GM21360 (cell line): ENCODE measurements around the gene ABLIM2.

Experiments
- ATAC-seq: cut with Tn5 transposase; IDR thresholded peaks from one replicate; pipeline ENCODE4 v1.9.1; 2021; ENCODE audit warnings: mild to moderate bottlenecking, moderate library complexity; ENCODE audit not compliant: unreplicated experiment

ABLIM2 gene

DNA sequence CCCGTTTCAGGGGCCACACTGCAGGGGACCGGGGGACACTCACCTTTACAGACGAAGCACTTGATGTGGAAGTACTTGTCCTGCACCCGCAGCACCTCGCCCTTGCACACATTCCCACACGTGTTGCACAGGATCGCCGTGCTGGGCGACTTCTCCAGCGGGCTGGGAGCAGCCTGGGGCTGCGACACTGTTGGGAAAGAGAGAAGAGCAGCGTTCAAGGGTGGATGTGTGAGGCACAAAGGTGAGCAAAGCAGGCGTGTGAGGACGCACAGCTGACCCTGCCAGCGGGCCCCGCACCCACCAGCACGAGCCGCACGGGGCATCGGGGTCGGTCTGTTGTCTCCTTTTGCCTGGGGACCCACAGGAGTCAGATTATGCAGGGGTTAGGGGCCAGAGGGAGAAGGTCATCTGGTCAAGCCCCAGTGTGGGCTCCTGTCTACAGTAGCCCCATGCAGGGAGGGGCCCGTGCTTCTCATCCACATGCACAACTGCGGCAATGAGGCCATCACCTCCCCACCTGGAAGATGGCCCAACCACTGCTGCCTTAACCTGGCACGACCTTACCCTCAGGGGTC lies 52.1 kb downstream of the ABLIM2 start:
- ATAC-seq: no peak

DNA sequence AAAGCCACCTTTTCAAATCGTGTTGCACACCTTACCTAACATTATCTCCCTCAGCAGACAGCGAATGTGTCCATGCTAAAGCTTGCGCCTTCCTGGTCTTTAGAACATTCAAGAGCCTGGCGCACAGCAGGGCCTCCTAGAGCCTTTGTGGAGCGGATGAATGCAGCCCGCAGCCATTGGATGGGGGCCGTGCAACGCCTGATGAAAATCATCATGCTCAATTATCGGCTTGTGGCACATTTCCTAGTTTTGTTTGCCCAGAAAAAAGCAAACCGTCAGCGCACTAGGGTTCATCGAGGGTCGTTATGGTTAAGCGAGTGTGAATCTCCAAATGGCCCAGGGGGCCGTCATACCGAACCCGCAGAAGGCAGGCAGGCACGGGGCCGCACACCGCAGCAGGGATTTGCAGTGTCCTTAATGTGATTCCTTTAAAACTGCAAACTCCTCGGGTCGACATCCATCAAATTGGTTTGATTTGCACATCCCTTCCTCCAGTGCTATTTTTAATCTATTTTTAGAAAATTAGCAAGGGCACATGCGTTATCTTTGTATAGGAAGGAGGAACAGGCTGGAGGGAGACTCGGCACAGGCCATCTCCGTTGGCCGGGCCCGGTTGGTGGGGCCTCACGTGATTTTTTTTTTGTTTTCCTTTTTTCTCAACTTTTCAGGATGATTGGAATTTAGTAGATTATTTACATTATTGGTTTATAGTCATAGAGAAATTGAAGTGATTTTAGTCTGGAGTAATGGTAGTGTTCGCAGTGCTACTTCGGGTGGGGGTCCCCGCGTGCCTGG lies 53.1 kb downstream of the ABLIM2 start:
- no peak for ATAC-seq

DNA sequence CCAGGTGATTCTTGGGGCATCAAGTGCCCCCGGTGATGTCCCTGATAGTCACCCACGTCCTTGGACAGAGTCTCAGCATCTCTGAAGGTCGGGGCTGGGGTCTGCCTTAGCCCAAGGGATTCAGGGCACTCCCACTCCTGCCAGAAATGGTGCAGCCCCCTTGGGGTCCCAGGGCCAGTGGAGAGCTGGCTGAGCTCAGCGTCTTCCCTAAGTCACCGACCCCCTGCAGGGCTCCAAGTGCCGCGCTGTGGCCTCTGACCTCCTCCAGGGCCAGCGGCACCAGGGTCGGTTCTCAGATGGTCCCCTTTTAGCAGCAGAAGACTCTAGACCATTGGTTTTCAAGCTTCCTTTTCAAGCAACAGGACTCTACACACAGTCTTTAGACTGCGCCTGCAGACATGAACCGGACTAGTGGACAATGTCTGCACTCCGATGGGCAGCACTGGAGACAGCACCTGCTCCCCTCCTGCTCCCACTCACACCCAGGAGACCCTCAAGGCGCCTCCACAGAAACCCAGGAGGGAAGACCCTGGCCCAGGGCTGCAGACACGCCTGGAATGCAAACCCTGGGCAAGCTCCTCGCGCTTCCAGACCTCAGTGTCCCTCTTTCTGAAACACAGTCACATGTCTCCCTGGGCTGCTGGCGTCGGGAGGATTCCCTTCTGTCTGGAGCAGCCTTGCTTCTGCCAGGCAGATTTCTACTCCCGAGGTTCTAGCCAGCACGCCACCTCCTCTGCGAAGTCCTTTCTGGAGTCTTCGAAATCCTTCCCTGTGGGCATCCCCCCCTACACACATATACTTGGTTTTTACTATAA lies 53.9 kb downstream of the ABLIM2 start:
- ATAC-seq: no peak

DNA sequence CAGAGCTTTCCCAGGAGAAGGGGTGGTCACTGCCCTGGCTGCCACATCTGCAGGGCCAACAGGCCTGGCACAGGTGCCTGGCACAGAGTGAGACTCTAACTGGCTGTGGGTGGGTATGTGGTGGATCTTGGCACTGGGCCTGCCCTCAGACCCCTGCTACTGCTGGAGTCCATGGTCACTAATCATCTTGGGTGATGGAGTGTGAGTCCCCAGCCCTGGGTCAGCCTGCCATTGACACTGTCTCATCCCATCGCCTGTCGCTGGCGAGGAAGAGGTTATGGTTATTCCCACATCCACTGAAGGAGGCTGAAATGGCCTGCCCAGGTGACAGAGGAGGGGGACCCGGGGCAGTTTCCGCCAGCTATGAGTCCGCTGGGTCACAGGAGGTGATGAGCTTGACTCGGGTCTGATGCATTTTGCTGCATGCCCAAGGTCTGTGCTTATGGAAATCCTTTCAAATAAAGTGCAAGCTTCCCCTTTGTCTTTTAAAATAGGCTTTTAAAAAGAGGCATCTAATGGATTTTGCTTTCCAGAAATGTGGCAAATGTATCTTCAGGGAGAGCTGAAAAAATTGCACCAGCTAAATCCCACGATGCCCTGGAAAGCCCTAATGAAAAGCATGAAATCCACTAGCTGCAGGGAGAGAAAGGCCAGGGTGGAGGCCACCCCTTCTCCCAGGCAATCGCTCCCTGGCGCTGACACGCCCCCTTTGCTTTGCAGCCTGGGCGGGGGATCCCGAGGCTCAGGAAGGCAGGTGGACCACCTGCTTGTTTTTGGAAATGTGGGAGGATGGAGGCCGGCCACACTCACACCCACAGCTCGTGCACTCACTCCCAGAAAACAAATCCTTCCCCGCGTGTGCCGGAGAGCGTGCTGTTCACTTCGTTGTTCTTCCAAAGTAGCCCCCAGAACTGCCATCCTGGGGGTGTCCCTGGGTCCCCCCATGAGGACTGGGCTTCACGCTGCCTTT lies 54.9 kb downstream of the ABLIM2 start:
- ATAC-seq: no peak

DNA sequence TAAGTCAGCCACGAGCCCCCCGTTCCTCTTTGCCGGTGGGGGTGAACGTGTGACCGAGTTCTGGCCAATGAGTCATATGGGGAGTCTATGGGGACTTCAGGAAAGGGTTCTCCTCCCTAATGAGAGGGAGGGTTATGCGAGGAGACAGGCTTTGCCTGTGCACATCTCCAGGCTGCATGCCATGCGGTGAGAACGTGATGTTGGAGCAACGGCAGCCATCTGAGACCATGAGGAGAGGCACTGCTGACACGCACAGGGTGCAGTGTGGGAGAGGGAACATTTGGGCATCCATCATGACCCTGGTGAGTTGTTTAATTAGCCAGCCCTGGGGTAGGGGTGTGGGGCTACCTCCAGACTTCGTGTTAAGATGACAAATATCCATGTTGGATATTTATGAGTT lies 55.8 kb downstream of the ABLIM2 start:
- ATAC-seq: no peak

DNA sequence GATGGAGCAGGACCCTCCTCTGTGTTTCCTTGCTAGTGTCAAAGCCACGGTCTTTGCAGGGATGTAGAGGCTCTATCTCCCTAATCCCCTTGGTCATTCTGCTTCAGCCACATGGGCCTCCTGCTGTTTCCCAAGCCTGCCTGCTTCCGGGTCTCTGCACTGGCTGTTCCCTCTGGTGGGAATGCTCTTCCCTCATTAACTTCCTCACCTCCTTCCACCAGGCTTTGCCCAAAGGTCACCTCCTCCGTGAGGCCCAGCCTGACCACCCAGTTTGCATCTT lies 56.6 kb downstream of the ABLIM2 start:
- no peak for ATAC-seq

DNA sequence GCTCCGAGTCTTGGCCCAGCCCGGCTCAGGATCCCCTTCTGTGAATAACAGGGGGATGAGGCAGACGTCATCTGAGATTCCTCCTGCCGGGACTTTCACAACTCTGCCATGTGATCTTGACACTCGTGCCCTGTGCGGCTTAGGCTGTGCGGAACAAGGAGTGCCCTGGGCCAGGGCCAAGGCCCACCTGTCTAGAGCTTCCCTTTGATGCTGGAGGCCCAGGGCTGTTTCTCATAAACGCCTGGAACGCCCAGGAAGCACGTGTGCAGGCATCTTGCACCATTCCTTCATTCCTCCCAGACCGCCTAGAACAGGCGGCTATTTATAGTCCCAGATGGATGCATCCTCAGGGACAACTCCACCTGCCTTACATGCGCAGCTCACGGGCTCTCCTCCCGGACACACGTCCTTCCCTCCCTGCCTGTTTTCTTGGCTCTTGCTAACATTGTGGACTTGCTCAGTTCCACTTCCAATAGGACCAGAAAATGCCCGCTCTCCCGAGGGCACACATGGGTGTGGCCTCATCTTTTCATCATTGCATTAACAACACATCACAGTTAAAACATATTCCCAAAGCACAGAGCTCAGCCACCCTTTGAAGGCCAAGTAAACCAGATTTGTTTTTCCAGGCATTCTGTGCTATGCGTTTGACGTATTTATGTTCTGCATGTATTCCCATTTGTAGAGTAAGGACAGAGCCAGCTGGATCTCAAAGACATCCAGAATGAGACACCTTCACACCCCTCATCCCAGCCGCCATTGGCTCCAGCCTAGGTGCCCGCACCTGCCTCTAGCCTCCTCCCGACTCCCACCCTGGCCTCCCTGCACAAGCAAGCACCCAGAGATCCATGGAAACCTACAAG lies 57.2 kb downstream of the ABLIM2 start:
- no peak for ATAC-seq

DNA sequence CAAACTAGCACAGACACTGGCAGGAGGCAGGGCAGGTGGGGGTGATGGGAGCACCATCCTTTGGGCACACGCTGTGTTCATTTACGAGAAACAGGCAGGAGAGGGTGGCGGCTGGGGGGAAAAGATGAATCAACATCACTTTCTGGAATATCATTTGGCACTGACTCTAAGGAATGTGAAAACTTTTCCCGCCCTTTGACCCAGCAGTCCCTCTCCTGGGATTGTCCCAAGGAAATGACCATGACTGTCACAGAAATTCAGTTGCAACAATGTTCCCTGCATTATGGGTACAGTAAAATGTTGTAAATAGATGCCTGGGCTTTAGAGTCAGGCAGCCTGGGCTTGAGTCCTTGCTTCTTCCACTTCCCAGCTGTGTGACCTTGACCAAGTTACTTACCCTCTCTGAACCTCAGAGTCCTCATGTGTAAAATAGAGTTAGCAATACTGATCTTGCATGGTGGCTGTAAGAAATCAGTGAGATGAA lies 58.6 kb downstream of the ABLIM2 start:
- no peak for ATAC-seq

DNA sequence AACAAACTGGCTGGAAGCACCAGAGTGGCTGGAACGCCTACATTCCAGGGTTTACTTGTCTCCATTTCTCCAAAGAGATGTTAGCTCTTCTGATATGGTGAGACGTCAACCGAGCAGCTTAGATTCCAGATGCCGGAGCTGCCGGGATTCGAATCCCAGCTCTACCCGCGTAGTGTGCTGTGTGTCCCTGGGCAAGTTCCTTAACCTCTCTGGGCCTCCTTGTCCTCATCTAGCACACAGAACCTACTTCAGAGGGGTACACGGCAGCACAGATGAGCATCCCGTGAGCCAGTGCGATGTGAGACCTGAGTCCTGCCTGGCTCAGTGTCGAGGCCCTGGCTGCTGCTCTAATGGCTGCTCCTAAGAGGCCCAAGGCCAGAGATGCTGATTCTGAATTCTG lies 60.1 kb downstream of the ABLIM2 start:
- ATAC-seq: no peak

DNA sequence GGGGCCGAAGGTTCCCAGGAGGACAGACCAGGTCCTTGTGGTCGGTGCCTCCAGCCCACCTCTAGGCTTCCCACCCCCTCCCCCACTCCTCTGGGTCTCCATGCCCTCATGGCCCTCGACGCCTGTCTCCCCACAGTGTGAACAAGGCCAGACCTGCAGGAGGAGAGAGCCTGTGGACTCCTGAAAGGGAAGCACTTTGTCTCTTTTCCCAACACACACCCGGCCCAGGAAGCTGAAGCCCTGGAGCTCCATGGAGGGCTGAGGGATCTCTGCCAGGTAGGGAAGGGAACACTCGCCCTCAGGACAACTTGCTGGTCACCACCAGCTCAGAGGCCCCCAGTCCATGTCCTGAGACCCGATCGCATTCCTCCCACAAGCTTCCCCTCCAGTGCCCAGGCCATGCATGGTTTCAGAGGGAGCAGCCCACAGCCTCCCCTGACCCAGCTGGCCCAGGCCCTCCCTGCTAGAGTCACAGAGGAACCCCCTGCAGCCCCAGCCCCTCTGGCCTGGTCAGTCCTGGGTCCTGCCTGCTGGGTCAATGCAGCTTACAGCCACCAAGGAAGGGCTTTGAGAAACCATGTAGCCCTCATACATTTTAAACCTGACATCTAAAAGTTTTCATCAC lies 60.8 kb downstream of the ABLIM2 start:
- no peak for ATAC-seq

DNA sequence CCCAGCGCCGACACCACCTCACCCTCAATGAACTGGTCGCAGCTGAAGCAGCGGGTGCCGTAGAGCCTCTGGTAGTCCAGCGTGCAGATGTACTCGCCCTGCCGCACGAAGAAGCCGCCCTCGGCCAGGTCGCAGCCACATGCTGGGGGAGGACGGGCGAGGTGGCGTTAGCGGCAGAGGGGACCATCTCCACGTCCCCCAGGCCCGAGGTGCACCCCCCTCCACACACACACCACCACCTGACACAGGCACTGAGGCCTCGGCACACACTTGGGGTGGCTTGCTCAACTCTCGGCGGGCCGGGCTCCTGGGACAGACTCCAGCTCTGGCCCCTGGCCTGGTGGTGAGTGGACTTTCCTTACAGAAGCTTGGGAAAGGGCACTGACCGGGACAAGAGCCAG lies 61.5 kb downstream of the ABLIM2 start:
- ATAC-seq: no peak

DNA sequence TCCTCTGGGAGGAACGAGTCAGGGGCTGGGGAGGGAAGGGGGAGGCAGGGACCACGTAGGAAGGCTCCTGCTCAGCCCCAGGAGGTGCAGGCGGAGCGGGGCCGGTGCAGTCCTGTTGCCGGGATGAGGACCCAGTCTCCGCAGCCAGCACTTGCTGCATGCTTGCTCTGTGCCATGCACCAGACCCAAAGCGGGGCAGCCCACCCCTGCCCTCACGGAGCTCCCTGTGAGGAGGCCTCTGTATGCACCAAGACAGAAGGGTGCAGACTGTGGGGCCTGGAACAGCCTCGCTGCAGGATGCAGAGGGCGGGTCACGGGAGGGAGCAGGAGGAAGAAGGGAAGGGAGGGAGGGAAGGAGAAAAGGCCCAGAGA lies 61.9 kb downstream of the ABLIM2 start:
- ATAC-seq: no peak

DNA sequence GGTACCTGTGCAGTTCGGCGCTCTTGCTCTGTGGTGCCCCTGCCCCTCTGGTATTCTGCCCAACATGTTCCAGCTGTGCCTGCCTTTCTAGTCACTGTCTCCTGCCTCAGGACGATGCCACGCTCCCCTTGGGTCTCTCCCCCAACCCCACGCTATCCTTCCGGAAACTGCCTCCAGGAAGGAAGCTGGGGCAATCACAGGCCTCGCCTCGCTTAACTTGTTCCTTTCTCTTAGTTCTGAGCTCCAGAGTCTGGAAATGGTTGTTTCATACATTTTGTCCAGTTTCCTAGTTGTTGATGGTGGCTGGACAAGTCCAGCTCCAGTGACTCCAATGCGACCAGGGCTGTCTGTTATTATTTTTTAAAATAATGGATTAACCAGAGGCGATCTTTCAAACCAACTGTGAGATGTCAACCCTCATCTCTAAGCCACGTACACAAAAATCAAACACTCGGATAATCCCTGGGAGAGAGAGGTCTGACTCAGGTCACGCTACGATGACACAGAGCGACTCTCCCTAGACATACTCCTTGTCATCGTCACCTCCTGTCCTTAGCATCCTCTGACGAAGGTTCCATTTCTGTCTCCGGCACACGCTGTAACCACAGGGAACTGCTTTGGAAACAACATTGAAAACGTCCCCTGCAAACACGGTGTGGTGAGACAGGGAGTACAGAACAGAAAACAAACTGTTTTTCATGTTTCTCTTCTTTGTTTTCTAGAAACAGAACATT lies 62.5 kb downstream of the ABLIM2 start:
- ATAC-seq: no peak

DNA sequence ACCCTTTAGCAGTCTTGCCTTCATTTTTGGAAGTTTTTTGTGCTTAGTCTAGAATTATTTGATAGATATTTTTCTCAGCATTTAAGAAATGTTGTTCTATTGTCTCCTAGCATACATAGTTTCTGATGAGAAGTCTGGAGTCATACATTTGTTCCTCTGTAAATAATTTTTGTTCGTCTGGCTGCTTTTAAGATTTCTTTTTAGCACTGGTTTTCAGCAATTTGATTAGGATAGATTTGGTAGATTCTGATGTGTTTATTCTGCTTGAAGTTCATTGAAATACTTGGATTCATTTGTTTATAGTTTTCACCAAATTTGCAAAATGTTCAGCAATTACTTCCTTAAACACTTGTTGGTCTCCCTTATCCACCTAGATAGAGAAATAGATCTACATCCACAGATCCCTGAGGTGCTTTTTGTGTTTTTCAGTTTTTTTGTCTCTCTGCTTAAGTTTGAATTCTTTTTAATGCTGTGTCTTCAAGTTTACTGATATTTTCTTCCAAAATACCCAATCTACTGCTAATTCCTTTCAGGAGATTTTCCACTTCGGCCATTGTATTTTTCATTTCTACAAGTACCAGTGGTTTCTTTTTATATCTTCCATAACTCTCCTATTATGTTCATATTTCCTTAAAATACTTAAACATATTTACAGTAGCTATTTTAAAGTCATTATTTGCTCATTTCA lies 64.9 kb downstream of the ABLIM2 start:
- ATAC-seq: no peak

DNA sequence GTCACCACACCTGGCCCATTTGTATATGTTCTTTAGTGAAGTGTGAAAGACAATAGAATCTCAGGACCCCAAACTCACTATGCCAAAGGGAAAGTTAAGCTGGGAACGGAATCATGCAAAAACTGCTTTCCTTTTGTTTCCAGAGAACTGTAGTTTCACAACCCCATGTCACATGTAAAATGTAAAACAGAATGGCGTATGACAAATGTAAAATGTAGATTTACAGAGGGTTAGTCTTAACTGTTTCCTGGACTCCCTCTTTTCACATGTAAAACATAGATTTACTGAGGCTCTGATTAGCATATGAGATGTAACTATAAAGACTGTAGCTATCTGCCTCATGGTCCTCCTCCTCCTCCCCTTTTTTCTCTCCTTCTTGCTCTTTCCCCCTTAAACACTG lies 66.3 kb downstream of the ABLIM2 start:
- no peak for ATAC-seq

DNA sequence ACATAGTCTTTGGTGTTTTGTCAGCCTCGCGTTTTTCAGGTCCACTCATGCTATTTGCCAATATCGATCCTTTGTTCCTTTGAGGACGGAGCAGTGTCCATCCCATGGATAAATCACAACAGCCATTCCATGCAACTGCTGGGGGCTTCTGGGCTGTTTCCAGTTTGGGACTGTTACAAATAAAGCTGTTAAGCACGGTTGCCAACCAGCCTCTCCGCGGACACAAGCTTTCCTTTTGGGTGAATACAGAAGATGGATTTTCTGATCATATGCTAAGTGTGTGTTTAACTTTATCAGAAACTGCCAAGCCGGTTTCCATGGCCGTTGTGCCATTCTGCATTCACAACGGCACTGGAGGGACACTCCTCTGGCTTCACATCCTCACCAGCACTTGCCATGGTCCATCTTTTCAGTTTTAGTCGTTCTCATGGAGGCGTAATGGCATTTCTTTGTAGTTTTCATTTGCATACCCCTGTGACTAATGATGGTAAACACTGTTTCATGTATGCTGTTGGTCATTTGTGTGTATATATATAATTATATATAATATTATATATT lies 67.8 kb downstream of the ABLIM2 start:
- ATAC-seq: no peak

DNA sequence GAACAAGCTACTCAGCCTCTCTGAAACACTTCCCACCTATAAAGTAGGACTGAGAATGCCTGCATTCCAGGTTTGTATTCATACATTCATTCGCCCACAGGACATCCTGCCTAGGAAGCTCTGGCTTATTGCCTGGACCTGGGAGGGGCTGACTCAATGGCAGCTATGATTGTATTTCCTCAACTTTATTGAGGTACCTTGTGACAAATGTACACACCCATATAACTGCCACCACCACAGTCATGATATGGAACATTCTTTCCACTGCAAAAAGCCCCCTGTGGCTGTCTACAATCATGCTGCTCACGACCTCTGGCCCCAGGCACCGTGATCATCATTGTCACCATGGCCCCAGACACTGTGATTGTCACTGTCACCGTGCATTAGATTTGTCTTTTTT lies 68.3 kb downstream of the ABLIM2 start:
- ATAC-seq: no peak

DNA sequence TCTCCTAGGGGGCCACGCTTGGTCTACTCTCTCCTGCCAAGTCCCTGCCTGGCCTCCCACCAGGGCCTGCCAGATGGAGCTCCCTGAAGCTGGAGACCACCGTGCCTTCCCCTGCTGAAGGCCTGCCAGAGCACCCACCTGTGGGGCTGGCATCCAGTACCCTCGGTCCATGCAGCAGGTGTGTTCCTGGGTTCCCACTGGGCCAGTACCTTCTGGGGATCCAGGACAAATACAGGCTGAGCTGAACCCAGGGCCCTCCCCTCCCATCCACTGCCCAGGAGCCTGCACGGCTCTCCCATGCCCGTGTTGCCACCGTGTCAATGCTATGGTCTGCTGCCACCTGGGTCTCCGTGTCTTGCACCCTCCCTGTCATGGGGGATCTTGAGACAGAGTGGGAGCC lies 68.8 kb downstream of the ABLIM2 start:
- ATAC-seq: no peak
